H1 (cell line): ENCODE results near the gene DIAPH1. TPM values are rescaled to one million over a fixed set of nuclear protein-coding genes. Genes with fewer than 3 reads are reported as not detected.

Source experiments
- E2F6 ChIP-seq: IDR thresholded peaks from 2 replicates; pipeline ENCODE4 v1.6.1; 2012; ENCODE audit warnings: inconsistent platforms
- RAD21 ChIP-seq, 2 experiments: IDR thresholded peaks in 1 of 2; conservative IDR thresholded peaks in 1 of 2; 2 replicates each; pipeline ENCODE4 v1.6.1; 2011; ENCODE audit warnings: low read depth in 2 of 2, low read length in 2 of 2, improper control_type of control experiment in 1 of 2, inconsistent platforms in 1 of 2, mild to moderate bottlenecking in 1 of 2, moderate library complexity in 1 of 2
- polyA plus RNA-seq, 7 experiments: library from polyadenylated mRNA; depleted of rRNA in 3 of 7; stranded (reverse) in 5 of 7; unstranded in 2 of 7; fragments of >200 nt in 5 of 7; fragments of 200-250 nt in 2 of 7; gene quantifications; 1 replicate in 5 of 7; 2 replicates in 1 of 7; 4 replicates in 1 of 7; pipeline versions ENCODE4 v1.2.1 to v1.2.3, GENCODE V29; 2011 to 2013; ENCODE audit warnings: missing spikeins in 2 of 7, mixed read lengths in 2 of 7
- total RNA-seq: library from RNA; stranded (reverse); fragmentation: NEBNext Ultra II Directional; extraction: Animal tissue kit (Norgen Biotek cat#: 25700); gene quantifications from 2 replicates; pipeline ENCODE4 v1.2.1, GENCODE V29; 2021

DIAPH1 gene
- total and polyA plus RNA-seq, 2 of the 8 experiments (the other 6 are each of a cell fraction or from before 2014, with no cell fraction given) = 61.2 to 114 TPM

GRCh38 chr5:141512390-141512910 lies 106.3 kb downstream of the DIAPH1 start (continued):
- TF ChIP-seq E2F6 (no peak; the same call in 1 of the 2 replicates), RAD21 (IDR thresholded peaks at IDR 0.05 in 1 of 2, conservative IDR thresholded peaks at IDR 0.05 in 1 of 2; ENCODE audit: low read depth in 2 of 2, low read length in 2 of 2) (peak; percentile 80 to 86)
